ENCODE results near the gene KCNG4. TPM values are rescaled to one million over a fixed set of nuclear protein-coding genes. Genes with fewer than 3 reads are reported as not detected.
A peak's percentile ranks its signal among the peaks of the same experiment; 100 is the strongest.

KCNG4 gene
- total RNA-seq, 2 experiments from 2014 or later: not detected

DNA sequence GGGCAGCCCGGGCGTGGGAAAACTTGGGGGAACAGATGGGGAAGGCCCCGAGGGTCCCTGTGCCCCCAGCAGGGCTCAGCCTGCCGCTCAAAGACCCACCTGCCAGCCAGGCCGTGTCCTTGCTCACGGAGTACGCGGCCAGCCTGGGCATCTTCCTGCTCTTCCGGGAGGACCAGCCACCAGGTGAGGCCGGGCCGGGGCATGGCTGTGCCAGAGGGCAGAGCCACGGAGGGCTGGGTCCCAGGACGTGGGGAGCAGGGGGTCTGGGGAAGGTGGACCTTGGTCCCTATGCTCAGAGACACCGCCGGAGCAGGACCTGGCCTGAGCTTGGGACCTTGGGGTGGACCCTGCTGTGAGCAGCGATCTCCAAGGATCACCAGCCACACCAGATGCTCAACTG, 48.3 kb downstream of the KCNG4 start:
- CTCF ChIA-PET: no interaction called here
- Mint-ChIP-seq H3K27ac (no peak overlapping the region), H3K4me3 (no peak overlapping the region), H3K9me3 (ENCODE audit: low read depth) (no peaks in the 10 kb centered on the region), H3K36me3 (no peaks in the 10 kb centered on the region), H3K27me3 (no peaks in the 10 kb centered on the region), H3K4me1 (peaks cover 16% of the 10 kb centered on the region)
- DNase-seq: no peak
- no peak for ATAC-seq

DNA sequence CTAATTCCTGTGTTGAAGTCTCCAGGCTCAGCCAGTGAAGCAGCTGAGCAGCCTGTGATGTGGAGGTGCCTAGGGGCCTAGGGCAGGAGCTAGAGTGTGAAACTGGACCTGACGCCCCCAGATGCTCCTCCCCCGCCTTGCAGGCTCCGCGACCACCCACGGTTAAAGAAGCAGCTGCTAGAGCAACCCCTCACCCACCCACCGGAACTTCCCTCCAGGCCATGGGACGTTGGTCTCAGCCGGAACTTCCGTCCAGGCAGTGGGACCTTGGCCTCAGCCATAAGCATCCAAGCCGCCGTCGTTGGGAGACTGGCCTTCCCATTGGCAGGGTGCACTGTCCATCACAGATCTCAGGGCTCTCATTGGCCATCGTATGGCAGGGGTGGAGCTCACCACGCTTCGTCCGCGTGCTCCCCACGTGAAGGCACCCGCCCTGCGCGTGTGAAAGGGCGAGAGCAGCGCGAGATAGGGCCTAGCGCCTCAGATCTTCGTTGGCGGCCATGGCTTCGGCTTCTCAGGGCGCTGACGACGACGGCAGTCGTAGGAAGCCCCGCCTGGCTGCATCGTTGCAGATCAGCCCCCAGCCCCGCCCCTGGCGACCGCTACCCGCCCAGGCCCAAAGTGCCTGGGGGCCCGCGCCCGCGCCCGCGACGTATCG, 49.0 kb downstream of the KCNG4 start, which contains the start of gene ADAD2:
Gene ADAD2 (plus strand): TSS at position 427 of the 658 bp plus-strand sequence. CDS start 74 bp downstream, at position 501.
- CTCF ChIA-PET: no interaction called here
- peaks cover 17% of the 10 kb centered on the region for H3K4me1 Mint-ChIP-seq

GRCh38 chr16:84186685-84187437, 53.0 kb downstream of the KCNG4 start, which contains the start of gene TAF1C:
Gene TAF1C (minus strand): TSS chr16:84187057. CDS start chr16:84184988, 2,069 bp downstream.
- ATAC-seq (peak; percentile 96), DNase-seq (peak; percentile 92)
- Mint-ChIP-seq H3K27me3 (no peaks in the 10 kb centered on the region), H3K27ac (peak within 1 kb of the TSS; percentile 92), H3K4me3 (peak within 1 kb of the TSS; percentile 95), H3K9me3 (ENCODE audit: low read depth) (no peaks in the 10 kb centered on the region), H3K4me1 (peaks cover 13% of the 10 kb centered on the region), H3K36me3 (peaks cover 11% of the 10 kb centered on the region)
- CTCF ChIA-PET: interaction anchor here (0.6 to 7.6 kb wide), 43 partner anchors 9 to 1534 kb away, joined by 3 to 143 read pairs (median 5); partner anchors contain the start of genes DNAAF1, HSDL1, MBTPS1 and OSGIN1

More for the DNA sequence above, 49.0 kb downstream of the KCNG4 start, which contains the start of gene ADAD2:
- no peak within 1 kb of the TSS for H3K4me3 Mint-ChIP-seq
- no peaks in the 10 kb centered on the region for H3K27me3 Mint-ChIP-seq
- no peaks in the 10 kb centered on the region for H3K9me3 Mint-ChIP-seq (ENCODE audit: low read depth)
- no peak within 1 kb of the TSS for H3K27ac Mint-ChIP-seq
- H3K36me3 Mint-ChIP-seq: no peaks in the 10 kb centered on the region
- DNase-seq (no peak), ATAC-seq (no peak)

DNA sequence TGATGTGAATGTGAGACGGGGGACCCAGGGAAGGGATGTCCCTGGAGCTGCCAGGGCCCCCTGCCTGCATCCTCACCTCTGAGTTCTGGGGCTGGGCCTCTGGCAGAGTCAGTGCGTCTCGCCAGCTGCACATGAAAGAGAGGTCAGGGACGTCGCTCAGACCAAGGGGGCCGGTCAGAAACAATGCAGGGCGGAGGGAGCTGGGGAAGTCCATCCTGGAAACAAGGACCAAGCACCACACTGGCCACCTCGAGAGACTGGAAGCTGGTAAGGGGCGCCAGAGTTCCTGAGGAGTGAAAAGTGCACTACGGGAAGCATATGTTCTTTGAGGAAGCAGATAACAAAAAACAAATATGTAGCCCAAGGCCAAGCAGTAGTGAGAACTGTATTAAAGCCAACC, 55.0 kb downstream of the KCNG4 start:
- CTCF ChIA-PET: interaction anchor here (1.2 to 7.6 kb wide), 3 partner anchors 10 to 99 kb away, joined by 3 to 143 read pairs (median 3); no protein-coding TSS in a partner anchor
- DNase-seq (no peak), ATAC-seq (no peak)
- no peaks in the 10 kb centered on the region for H3K9me3 Mint-ChIP-seq (ENCODE audit: low read depth)
- H3K4me3 Mint-ChIP-seq: peak overlapping the region; percentile 95
- H3K4me1 Mint-ChIP-seq: peaks cover 13% of the 10 kb centered on the region
- H3K27me3 Mint-ChIP-seq: no peaks in the 10 kb centered on the region
- H3K36me3 Mint-ChIP-seq: peaks cover 16% of the 10 kb centered on the region
- H3K27ac Mint-ChIP-seq: no peak overlapping the region

DNA sequence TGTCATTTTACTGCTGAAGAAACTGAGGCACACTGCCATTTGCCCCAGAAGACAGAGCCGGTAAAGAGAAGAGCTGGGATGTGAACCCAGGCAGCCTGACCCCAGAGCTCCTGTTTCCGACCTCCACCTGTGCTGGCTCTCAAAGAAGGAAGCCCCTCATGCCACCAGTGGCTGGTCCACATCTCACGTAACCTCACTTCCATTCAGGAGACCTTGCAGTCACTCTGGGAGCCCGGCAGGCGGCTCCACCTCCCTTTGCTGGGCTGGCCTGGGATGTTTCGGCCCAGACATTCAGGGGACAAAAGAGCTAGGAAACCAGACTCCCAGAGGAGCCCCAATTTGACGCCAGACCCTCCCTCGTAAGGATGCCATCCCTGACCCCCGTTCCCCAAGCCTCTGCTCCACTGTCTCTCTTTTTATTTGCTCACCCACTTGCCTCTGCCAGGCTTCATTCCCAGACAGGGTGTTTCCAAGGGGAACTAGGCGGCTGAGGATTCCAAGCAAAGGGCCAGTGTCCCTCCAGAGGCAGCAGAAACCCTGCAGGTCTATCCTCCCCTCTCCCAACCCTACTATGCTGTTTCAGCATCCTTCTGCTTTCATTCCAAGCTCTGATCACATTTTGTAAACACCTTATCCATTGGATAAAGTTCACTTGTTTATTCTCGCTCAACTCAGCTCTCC, 55.8 kb downstream of the KCNG4 start:
- H3K27me3 Mint-ChIP-seq: no peaks in the 10 kb centered on the region
- CTCF ChIA-PET: interaction anchor here (1.2 to 7.6 kb wide), 3 partner anchors 9 to 98 kb away, joined by 3 to 143 read pairs (median 3); no protein-coding TSS in a partner anchor
- peaks cover 16% of the 10 kb centered on the region for H3K36me3 Mint-ChIP-seq
- H3K27ac Mint-ChIP-seq: no peak overlapping the region
- peaks cover 13% of the 10 kb centered on the region for H3K4me1 Mint-ChIP-seq
- no peak overlapping the region for H3K4me3 Mint-ChIP-seq
- H3K9me3 Mint-ChIP-seq (ENCODE audit: low read depth): no peaks in the 10 kb centered on the region
- ATAC-seq (no peak), DNase-seq (no peak)

DNA sequence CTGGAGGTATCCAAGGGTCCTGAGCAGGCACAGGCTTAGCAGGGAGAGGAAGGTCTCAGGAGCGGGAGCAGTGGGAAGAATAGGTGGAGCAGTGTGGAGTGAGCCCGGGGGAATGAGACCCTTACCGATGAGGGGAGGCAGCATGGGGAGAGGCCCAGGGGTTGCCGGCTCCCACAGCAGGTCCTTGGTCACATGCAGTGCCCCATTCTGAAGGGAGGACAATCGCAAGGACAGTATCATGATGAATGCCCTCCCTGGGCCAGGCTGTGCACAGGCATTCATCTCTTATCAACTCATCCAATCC, 56.3 kb downstream of the KCNG4 start:
- ATAC-seq: no peak
- CTCF ChIA-PET: interaction anchor here (1.2 to 7.6 kb wide), 3 partner anchors 13 to 227 kb away, joined by 3 to 143 read pairs (median 4); no protein-coding TSS in a partner anchor
- Mint-ChIP-seq H3K9me3 (ENCODE audit: low read depth) (no peaks in the 10 kb centered on the region), H3K27me3 (no peaks in the 10 kb centered on the region), H3K4me1 (peaks cover 13% of the 10 kb centered on the region), H3K4me3 (no peak overlapping the region), H3K36me3 (peaks cover 16% of the 10 kb centered on the region), H3K27ac (no peak overlapping the region)
- DNase-seq: no peak

DNA sequence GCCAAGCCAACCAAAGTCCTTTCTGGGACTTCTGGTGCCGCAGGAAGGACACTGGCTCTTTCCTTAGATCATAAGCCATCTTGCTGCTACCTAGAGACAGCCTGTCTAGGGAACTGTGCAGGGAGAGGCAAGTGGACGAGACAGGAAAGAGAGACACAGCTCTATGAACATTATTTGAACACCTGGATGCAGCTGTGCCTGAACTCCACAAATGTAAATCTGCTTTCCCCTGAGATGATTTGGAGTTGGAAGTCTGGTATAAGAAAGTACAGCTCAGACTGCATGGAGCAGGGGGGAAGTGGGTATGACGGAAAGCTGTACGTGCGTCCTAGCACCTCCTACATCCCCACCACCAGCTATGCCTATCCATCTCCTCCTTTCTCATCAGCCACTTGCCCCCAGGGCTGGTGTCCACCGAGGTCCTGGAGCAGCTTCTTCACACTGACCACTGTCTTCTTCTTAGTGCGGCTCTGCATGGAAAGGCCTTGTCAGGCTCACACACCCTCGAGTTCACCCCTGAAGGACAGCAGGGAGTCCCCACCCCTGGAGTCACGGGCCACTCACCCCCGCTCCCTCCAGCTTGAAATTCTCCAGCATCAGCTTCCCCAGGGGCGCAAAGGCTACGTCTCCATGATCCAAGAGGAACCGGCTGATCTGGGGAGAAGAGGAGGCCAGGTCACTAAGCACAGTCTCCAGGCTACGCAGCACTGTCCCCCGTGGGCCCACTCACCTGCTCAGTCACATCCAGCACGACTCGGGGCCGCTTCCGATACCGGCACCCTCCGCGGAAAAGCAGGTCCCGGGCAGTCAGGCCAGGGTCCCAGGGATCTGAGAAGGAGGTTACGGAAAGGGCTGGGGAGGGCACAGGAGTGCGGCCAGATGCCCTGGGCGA, 56.9 kb downstream of the KCNG4 start:
- Mint-ChIP-seq H3K27ac (no peak overlapping the region), H3K4me1 (peaks cover 13% of the 10 kb centered on the region), H3K4me3 (no peak overlapping the region), H3K27me3 (no peaks in the 10 kb centered on the region), H3K9me3 (ENCODE audit: low read depth) (no peaks in the 10 kb centered on the region), H3K36me3 (peaks cover 16% of the 10 kb centered on the region)
- no peak for ATAC-seq
- CTCF ChIA-PET: interaction anchor here (1.4 to 7.6 kb wide), 2 partner anchors 97 to 226 kb away, joined by 4 to 143 read pairs; no protein-coding TSS in a partner anchor
- DNase-seq: no peak

DNA sequence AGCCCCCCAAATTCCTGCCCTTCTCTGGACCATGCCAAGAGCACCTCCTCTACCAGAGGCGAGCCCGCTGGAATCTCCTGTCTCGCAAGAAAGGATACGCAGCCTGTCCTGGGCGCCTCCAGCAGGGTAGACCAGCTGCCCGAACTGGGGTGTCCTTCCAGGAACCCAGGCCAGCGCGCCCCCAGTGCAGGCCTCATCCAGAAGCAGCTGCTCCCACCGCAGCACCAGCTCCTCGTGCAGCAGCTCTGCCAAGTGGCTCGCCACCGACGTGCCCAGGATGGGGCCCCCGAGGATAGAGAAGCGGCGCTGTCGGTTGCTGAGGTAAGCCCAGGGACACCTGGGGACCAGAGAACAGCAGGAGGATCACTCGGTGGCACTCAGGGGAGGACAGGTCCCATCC, 57.7 kb downstream of the KCNG4 start:
- Mint-ChIP-seq H3K27ac (no peak overlapping the region), H3K36me3 (peaks cover 16% of the 10 kb centered on the region), H3K9me3 (ENCODE audit: low read depth) (no peaks in the 10 kb centered on the region), H3K27me3 (no peaks in the 10 kb centered on the region), H3K4me3 (no peak overlapping the region), H3K4me1 (peaks cover 13% of the 10 kb centered on the region)
- CTCF ChIA-PET: interaction anchor here (1.4 to 7.6 kb wide), 2 partner anchors 96 to 226 kb away, joined by 4 to 143 read pairs; no protein-coding TSS in a partner anchor
- no peak for DNase-seq
- no peak for ATAC-seq

GRCh38 chr16:84181144-84181915, 58.5 kb downstream of the KCNG4 start:
- no peaks in the 10 kb centered on the region for H3K27me3 Mint-ChIP-seq
- peaks cover 16% of the 10 kb centered on the region for H3K36me3 Mint-ChIP-seq
- no peaks in the 10 kb centered on the region for H3K9me3 Mint-ChIP-seq (ENCODE audit: low read depth)
- CTCF ChIA-PET: no interaction called here
- ATAC-seq (no peak), DNase-seq (no peak)
- H3K27ac Mint-ChIP-seq: no peak overlapping the region
- no peak overlapping the region for H3K4me3 Mint-ChIP-seq
- peaks cover 13% of the 10 kb centered on the region for H3K4me1 Mint-ChIP-seq

- Mint-ChIP-seq H3K4me3 (no peak overlapping the region), H3K4me1 (peaks cover 11% of the 10 kb centered on the region), H3K36me3 (peaks cover 16% of the 10 kb centered on the region), H3K27ac (no peak overlapping the region), H3K9me3 (ENCODE audit: low read depth) (no peaks in the 10 kb centered on the region), H3K27me3 (no peaks in the 10 kb centered on the region)
- DNase-seq (no peak), ATAC-seq (no peak)
- CTCF ChIA-PET: interaction anchor here (0.8 kb wide), 1 partner anchor 224 kb away, joined by 3 read pairs; no protein-coding TSS in a partner anchor
Observed at GRCh38 chr16:84180519-84181140, 59.2 kb downstream of the KCNG4 start.

DNA sequence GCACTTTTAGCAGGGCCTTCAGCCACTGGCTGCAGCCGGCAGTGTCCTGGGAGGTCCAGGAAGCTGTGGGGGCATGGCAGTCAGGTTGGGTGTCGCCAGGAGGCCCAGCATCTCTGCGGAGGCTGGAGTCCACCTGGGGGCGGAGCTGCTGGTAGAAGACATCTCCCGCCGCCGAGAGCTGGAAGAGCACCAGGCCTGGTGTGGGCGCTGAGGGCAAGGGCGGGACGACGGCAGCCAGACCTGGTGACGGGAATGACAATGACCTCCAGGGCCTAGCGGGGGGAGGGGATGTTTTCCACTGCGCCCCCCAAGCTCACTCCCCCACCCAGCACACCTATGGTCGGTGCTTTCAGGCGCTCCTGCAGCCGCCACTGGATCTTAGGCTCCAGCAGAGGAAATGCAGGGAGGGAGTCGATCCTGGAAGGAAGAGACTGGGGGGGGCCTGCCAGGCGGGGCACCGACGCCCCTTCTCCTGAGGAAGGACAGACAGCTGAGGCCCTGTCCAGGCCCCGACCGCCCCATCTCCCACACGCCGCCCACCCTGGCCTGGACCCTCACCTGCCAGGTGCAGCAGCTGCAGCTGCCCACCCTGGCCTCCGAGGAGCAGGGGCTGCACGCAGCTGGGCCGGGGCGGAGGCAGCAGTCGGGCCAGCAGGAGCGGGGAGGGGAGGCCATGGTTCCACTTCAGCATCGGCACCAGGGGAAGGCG, 60.0 kb downstream of the KCNG4 start:
- CTCF ChIA-PET: interaction anchor here (0.8 kb wide), 1 partner anchor 223 kb away, joined by 3 read pairs; no protein-coding TSS in a partner anchor
- Mint-ChIP-seq H3K27me3 (no peaks in the 10 kb centered on the region), H3K4me1 (peaks cover 6% of the 10 kb centered on the region), H3K27ac (no peak overlapping the region), H3K4me3 (no peak overlapping the region), H3K36me3 (peaks cover 14% of the 10 kb centered on the region), H3K9me3 (ENCODE audit: low read depth) (no peaks in the 10 kb centered on the region)
- ATAC-seq (no peak), DNase-seq (no peak)

All from activated CD8-positive, alpha-beta memory T cell treated with anti-CD3 and anti-CD28 coated beads, Interleukin-2, amount 10 ng/mL, durations not matched to agents 7 days and 5 days (primary cell).